ENCODE results near the gene PCP4.
A peak's percentile ranks its signal among the peaks of the same experiment; 100 is the strongest.

Gene PCP4

DNA sequence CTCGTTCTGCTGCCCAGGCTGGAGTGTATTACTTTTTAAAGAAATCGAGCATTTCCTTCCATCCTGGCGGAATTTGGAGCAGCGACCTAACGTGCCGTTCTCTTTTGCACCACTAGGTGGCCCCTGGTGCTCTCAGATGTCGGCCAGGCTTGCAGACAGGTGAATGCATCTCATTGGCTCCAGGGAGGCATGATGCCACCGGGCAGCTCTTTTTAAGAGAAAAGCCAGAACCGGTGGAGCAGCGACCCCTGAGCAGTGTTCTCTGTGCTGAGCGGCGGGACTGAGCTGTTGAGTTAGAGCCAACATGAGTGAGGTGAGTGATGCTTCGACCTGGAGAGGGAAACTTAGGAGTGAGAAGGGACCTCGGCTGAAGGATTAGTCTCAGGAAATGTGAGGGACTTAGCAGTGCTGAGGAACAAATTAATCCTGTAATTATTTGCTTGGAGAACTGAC is at the start of gene PCP4:
PCP4 (plus strand) TSS at position 241 of the 453 bp plus-strand sequence; CDS start at position 305, 64 bp downstream.
- peak; percentile 66 for DNase-seq

DNA sequence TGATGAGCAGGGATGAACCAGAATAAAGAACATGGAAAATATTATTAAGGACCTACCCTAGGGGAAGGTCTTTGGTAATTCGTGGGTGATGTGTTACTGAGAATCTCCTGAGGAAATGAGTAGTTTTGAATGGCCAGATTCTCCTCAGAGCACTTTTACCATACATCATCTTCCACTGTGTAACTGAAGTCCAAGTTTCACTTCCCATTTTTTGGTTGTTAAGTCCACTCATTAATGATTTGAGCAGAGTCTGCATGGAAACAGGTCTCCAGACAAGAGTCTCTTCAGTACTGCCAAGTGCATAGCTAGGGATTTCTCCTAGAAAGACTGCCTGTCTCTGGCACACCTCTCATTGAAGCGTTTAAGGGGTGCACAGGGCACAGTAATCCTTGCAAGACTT is 48.7 kb upstream of the PCP4 start:
- DNase-seq = no peak

DNA sequence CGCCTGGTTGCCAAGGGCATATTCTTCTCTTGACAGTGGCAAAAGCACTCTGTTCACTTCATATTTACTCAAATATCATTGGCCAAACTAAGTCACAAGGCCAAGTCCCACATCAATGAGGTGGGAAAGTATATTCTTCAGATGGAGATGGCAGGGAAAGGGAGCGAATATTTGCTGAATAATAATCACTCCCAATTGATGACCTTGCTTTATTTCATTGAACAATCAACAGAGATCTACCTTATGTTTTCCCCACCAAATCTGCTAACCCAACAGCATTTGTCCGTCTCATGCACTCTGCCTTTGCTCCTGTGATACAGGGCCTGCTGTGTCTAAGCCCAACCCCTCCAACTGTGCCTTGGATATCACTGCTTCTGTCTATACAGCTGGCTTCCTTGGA is 45.2 kb upstream of the PCP4 start:
- DNase-seq = no peak

DNA sequence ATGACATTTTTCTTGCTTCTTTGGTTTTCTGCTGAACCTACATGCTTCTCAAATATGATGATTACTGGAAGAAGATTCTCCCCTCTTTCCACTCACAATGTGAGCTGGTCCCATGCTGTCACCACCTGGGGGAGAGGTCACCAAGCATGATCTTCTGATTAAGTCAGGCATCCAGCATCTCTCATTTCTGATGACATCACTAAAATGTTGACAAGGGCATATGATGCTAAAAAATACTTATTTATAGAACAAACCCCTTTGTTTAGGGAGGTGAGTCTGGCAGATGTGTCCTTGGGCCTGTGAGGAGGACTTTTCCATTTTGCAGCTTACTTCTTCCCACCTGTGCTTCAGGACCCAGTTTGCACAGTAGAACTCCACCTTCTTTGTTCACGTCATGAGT is 42.0 kb upstream of the PCP4 start:
- DNase-seq = no peak

DNA sequence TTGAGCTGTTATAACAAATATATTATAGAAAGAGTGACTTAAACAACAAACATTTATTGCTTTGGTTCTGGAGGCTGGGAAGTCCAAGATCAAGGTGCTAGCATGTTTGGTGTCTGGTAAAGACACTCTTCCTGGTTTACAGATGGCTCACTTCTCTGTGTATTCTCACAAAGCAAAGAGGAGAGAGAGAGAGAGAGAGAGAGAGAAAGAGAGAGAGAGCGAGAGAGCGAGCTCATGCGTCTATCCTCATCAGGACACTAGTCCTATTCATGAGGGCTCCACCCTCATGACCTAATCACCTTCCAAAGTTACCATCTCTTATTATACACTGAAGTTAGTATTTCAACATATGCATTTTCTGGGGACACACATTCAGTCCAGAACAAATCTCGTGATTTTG is 32.7 kb upstream of the PCP4 start:
- no peak for DNase-seq

DNA sequence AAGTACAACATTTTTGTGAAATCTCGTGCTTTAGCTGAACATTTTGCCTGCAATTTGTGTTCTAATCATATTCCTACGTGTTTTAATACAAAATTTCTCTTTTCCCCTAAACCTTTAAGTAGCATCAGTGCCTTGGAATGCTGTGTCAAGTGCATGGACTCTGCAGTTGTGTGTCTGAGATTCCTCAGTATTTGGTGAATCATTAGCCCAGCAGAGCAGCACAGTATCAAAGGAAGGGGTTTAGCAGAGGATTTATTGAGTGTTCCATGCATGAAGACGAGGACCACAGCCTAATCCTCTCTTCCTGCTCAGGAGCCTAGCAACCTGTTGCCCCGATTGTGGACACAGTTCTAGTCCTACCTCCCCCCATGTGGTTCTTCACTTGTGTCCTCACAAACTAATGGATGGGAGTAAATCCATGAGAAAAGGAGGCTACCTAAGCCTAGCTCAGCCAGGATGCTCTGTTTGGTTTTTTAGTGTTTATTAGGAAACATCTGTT is 29.3 kb upstream of the PCP4 start:
- no peak for DNase-seq

DNA sequence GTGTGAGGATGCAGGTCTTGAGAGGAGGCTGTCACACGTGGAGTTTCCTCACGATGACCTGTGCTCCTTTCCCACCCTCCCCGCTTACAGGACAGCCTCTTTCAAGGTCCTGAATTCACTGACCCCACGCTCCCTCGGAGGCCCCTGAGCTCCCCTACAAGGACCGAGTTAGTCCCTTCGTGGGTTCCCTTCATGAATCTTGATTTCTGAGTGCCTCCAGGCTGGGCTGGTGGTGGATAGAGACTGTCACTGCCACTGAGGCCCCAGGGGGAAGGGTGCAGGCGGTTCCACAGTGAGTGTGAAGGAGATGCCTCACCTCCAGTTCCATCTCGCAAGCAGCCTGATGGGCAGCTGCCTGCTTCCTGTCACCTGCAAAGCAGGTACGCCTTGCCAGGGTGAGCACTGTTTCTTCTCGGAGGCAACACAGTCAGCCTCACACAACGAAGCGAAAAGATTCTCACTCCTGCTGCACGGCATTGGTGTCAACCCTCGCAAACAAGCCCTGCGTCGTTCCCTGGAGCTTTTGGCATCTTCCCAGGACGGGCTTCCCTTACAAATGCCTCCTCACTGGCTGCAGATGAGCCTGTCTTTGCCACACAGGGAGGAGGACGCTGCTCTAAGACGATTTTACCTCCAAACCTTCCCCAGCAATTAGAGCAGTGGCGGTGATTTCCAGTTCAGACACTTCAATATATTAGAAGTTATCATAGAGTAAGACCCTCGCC is 26.7 kb upstream of the PCP4 start:
- no peak for DNase-seq

DNA sequence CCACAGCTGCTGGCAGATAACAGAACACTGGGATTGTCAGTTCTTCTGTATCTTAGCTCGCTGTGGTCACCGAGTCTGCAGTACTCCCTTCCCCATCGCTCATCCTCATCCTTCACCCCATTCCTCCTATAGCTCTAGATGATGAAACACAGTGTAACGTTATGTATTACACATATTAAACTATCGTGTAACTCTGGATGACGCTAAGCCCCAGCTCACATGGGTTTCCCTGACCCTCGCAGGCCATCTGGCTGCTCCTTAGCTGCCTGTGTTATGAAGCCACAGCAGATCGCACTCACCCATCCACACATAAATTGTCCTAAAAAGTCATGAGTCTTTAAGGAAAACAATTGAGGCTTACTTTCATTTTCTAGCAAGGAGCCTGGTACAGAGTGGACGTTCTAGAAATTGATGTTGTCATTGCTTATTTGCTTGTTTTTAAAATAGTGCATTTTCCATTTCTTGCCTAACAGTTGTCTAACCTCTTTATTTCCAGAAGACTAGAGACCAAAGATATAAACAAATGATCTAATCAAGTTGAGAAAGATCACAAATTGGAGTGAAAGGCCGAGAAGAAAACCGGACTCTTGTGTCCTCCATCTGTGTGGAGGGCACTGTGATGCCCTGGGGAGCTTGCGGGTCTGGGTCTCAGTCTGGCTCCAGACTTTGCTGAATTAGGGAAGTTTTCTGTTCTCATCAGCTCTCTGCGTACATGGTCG is 24.3 kb upstream of the PCP4 start:
- no peak for DNase-seq

DNA sequence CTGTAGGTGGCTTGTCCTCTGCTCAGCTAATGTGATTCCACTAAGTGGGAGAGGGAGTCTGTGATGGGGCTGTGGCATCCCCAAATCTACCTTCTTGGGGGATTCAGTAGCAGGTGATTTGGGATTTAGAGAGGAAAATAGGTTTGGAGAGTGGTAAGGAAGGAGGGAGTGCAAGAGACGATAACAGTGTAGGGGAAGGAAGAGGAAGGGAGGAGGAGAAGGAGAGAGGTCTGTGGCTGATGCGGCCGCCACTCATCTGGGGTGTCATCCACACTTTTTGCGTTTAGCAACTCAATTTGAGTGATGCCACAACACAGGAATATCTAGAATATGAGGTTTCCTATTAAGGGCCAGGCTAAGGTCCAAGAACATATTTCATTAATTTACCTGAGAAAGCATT is 23.8 kb upstream of the PCP4 start:
- no peak for DNase-seq

DNA sequence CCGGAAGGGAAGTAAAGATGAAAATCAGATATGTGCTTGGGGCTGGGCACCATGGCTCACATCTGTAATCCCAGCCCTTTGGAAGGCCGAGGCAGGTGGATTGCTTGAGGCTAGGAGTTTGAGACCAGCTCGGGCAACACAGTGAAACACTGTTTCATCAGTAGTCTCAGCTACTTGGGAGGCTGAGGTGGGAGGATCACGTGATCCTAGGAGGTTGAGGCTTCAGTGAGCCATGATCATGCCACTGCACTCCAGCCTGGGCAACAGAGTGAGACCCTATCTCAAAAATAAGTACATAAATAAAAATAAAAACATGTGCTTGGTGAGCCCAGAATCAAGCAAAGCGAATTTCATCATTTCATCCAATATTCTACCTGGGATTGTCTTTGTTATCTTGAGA is 23.3 kb upstream of the PCP4 start:
- DNase-seq = no peak

DNA sequence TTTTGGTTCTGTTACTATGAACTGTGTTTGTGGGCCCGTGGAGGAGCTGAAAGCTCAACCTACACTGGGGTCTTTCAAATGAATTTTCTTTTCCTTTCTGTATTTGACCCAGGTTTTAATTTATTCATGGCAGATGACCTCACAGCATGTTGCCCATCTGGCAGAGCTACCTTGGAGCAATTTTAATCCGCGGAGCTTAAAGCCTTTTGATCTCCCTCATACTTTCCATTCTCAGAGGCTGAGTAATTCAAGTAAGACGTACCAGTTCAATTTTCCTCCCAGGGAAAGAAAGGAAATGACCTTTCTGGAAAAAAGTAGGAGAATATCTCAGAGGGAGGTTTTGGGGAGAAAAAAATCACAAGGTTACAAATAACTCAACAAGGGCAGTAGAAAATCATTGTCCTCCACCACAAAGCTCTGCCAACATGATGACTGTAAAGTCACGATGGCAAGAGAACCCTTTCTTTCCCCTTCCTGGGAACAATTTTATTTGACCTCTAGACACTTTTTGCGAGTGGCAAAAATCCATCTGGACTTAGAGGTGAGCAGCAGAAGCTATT is 21.6 kb upstream of the PCP4 start:
- peak; percentile 35 for DNase-seq

DNA sequence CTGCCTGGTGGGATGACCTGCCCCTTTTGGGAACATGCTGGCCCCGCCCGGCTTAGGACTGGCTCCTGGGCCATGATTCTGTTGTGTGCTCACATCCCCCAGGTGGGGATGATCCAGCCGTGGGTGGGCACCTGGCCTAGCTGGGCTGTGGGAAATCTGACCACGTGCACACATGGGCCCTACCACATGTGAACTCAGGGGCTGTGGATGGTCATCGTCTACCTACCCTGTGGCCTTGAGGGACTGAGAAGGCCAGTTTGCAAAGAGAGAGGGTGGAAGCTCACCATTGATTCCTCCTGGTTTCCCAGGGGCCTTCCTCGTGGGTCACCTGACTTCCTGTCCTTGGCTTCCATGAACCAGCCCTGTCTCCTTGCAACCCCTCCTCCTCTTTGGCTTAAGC is 19.4 kb upstream of the PCP4 start:
- no peak for DNase-seq

DNA sequence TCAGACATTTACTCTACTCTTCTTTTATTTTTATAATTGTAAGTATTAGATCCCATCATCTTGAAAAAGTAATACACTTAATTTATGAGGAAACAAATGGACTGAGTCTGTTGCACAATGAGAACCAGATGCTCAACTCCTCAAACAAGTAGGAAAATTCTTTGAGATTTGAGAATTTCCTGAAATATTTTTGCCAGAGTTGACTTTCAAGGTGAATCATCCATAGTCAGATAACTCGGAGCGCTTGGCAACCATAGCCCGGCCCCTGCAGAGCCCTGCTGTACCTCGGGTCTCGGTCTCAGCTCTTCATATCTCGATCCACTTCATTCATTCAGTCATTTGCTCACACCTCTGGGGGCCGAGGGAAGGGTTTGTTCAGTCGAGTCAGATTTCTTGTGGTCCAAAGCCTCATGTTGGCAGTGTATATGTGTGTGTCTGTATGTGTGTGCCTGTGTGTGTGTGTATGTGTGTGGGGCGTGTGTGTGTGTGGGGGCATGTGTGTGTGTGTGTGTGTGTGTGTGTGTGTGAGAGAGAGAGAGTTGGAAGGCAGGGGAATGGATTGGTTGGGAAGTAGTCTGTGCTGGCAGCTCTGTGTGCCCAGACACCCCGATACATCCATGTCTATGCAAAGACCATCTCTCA is 18.1 kb upstream of the PCP4 start:
- no peak for DNase-seq

DNA sequence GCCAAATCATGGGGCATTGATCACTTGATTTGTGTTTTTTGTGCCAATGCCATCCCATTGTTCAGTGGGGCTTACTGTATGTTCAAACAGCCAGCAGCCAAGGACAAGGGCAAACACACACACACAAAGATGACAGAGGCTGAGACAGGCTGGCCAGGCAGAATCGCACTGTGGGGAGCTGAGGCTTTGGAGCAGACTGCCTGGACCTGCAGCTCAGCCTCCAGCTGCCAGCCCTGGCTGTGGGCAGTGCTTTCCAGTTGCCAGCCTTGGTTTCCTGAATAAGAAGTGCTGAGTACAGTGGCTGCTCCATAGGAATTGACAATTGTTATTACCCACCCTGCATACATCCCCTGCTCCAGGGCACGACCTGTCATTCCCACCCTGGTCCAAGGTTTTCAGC is 16.9 kb upstream of the PCP4 start:
- DNase-seq = no peak

DNA sequence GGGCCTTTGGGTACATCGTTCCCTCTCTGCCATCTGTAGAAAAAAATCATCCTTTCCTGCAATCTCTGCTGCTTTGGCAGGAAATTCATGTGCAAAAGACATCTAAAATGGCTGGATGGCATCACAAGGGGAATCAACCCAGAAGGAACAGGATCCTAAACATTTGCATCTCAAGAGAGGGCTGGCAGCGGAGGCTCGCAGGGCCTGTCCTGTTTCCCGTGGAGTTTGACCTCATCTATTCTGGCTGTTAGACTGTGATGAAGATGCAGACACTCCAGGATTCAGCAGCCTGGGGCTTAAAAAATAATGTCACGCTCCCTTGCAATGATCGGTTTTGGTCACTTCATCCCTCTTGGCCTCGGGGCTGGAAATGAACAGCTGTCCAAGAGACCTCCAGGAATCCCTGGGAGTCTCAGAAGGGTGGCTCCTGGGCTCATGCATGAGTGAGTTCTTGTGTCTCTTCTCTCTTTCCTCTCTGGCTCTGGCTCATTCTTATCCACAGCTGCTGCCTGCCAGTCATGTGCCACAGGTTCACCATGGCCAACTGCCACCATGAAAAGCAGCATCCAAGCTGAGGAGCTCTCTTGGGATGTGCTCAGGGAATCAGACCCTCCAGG is 16.1 kb upstream of the PCP4 start:
- DNase-seq = peak; percentile 32

DNA sequence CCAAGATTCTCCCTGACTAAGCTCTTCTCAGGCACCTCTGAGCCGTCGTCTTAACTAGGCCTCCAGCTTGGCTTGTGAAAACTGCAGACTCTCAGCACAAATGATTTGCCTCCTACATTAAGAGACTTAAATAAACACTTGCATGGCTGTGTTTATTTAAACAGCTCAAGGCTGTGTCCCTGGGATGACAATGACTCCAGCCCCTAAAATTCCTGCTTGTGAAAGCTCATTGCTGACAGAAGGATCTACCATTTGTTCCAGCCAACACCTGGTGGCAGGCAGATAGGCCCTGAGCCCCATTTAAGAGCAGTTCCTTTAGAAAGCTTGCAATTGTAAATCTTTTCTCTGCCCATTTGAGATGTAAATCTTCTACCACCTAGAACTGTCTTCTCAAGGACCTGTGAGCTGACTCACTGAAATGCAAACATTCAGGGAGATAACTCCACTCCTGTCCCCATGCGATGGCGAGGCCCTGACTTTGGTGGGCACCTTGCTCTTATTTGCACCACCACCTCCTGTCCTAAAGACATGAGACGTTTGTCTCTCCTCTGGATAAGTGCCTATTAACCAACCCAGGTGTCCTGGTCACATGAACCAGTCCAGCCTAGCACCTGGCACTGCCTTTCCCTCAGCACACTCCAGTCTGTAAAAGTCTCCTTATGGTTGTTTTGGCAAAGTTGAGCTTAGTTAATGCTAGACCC is 15.1 kb upstream of the PCP4 start:
- DNase-seq = no peak

DNA sequence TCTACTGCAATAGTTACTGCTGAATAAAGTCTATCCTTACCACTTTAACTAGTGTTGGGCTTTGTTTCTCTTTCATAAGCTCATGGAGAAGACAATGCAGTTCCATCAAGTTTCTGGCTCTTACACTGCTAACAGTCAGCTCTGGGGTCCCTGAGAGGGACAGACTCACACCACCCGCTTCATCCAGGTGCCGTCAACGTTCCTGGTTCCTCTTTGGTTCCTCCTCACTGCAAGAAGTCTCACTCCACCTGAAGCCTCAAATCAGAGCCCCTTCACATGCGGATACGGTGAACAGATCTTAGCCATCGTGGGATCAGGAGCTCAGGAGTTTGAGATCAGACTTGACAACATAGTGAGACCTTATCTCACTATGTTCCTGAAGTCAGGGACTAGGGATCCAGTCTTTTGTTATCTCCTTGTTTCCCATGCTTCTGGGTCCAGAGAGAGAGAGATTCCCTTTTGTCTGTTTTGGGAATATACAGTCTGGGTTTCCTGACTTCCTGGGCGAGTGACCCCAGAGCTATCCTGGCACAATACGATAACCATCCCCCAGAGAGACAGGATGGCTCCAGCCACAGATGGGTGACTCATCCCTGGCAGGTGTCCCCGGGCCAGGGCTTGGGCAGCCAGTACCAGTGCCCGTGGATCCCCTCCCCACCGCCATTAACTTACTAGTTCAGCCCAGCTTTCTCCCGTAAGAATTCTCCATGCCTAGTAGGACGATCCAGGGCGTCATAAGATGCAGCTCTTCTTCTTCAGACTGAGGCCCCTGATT is 14.3 kb upstream of the PCP4 start:
- DNase-seq = no peak

DNA sequence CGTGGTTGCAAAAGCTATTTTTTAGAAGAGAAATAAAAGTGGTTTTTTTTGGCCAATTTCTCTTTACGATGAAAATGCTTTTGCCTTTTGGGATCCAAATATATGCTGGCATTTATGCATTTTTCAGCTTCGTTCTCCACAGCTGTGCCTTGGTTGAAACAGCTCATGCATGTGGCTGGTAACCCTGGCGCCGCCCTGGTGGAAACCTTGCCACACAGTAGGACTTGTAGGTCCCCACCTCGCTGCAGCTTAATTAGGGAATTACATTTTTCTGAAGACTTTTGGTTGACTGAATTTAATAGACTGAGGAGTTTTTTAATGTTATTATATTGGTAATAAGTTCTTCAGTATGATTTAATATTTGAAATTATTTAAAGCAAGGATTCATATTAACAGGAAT is 12.7 kb upstream of the PCP4 start:
- DNase-seq = no peak

DNA sequence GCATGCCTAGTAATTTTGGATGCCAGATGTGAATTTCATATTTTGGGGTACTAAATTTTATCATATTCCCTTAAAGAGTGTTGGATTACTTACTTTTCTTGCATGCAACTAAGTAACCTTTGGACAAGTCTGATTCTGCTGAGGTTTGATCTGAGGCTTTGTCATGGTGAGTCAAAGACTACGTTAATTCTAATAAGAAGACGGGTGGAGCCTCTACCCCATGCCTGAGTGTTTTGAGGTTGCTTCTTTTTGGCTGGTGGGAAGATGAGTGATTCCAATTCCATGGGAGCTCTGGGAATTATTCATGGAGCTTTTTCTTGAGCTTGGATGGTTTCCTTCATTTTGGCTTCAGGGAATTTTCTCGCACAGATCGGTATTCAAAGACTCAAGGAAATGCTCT is 11.6 kb upstream of the PCP4 start:
- DNase-seq = no peak

DNA sequence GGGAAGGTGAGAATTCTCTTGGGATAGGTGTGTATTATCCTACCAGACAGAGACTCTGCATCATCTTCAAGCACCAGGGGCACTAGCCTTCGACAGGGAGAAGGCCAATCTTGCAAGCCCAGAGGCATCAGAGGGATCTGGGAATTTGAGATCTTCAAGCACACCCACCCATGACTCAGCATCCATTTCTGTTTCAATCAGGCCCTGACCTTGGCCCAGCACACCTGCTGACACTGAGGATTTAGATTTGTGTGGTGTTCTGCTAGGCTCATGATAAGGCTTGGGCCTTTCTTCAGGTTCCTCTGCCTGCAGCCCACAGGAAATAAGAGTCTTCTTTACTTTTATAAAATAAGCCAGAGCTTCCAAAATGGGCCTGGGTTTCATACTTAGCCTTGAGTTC is 6.6 kb upstream of the PCP4 start:
- DNase-seq = no peak

DNA sequence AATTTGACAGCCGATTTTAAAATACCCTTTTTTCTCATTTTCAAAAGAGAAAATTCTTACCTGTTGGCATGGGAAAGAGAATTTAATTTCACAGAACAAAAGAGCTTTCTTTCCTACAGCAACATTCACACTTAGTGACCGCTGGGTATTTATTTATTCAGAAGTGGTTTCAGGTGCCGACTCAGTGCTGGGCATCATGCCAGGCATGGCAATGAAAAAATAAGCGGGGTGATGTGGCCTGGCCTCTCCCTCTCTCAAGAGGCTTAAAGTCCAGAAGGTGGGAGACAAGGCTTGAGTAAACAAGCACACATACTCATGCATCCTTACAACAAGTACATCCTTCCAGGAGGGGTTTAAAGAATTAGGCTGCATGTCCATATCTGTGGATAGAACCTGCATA is 4.1 kb upstream of the PCP4 start:
- DNase-seq = no peak

DNA sequence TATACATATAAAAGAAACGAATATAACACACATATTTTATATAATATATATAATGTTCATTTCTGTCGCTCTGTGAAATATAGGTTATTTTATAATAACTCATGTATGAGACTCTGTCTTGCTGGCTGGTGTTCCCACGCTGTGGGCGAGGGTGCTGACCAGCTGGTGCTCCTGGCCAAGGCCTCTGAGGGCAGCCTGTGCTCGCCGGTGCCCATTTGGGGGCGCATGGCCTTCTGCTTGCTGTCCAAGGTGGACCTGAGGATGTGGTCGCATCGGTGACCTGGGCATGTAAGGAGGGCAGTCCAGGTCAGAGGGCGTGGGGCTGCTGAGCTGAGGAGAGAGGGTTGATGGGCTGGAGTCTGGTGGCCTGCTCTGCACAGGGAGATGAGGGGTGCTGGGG is 1.1 kb upstream of the PCP4 start:
- DNase-seq = no peak

Measured in femur (tissue), 1 donor.